GM18517 (cell line): ENCODE measurements around the gene NOX3.
"Not testable (repeated sequence)": the region's sequence is repeated elsewhere in the genome, so short reads cannot be mapped to it uniquely, and the experiment has no call there.

Experiments used
- ATAC-seq: cut with Tn5 transposase; IDR thresholded peaks from one replicate; pipeline ENCODE4 v1.9.1; 2021; ENCODE audit warnings: mild to moderate bottlenecking, moderate library complexity; ENCODE audit not compliant: unreplicated experiment

Gene NOX3

GRCh38 chr6:155455766-155456165 is at the start of gene NOX3:
TSS of gene NOX3 (minus strand) at chr6:155455839. CDS start at chr6:155455800, 39 bp downstream.
- ATAC-seq, result no peak

- ATAC-seq, result no peak
These were observed 49.4 kb upstream of the NOX3 start for GRCh38 chr6:155504848-155505607.

GRCh38 chr6:155502393-155502792 is 46.8 kb upstream of the NOX3 start:
- no peak for ATAC-seq

GRCh38 chr6:155499574-155499973 is 43.9 kb upstream of the NOX3 start:
- ATAC-seq, result no peak

GRCh38 chr6:155498370-155498769 is 42.7 kb upstream of the NOX3 start:
- ATAC-seq, result no peak

- ATAC-seq, result no peak
These were observed 41.6 kb upstream of the NOX3 start for GRCh38 chr6:155497273-155497672.

GRCh38 chr6:155495011-155495768 is 39.6 kb upstream of the NOX3 start:
- ATAC-seq, result no peak

- ATAC-seq, result no peak
These were observed 38.1 kb upstream of the NOX3 start for GRCh38 chr6:155493694-155494143.

- no peak for ATAC-seq
These were observed 37.5 kb upstream of the NOX3 start for GRCh38 chr6:155493026-155493693.

- ATAC-seq, result no peak
These were observed 36.6 kb upstream of the NOX3 start for GRCh38 chr6:155492061-155492735.

- ATAC-seq, result no peak
These were observed 35.8 kb upstream of the NOX3 start for GRCh38 chr6:155491421-155491820.

GRCh38 chr6:155488197-155488596 is 32.6 kb upstream of the NOX3 start:
- not testable (repeated sequence) for ATAC-seq

GRCh38 chr6:155487371-155488130 is 31.9 kb upstream of the NOX3 start:
- ATAC-seq, result no peak

- no peak for ATAC-seq
These were observed 31.2 kb upstream of the NOX3 start for GRCh38 chr6:155486721-155487294.

GRCh38 chr6:155485756-155486155 is 30.1 kb upstream of the NOX3 start:
- ATAC-seq, result no peak

GRCh38 chr6:155483858-155484257 is 28.2 kb upstream of the NOX3 start:
- no peak for ATAC-seq

- ATAC-seq, result no peak
These were observed 25.6 kb upstream of the NOX3 start for GRCh38 chr6:155481215-155481614.

GRCh38 chr6:155473741-155474140 is 18.1 kb upstream of the NOX3 start:
- ATAC-seq, result no peak

- ATAC-seq, result no peak
These were observed 17.2 kb upstream of the NOX3 start for GRCh38 chr6:155472886-155473285.
